GM04504 (cell line): ENCODE measurements around the gene SLK.
A peak's percentile ranks its signal among the peaks of the same experiment; 100 is the strongest.

ENCODE experiments used
- DNase-seq: peaks from one replicate; pipeline ENCODE4 v3.0.0-alpha.2; 2012; ENCODE audit warnings: low read depth

The SLK gene

DNA sequence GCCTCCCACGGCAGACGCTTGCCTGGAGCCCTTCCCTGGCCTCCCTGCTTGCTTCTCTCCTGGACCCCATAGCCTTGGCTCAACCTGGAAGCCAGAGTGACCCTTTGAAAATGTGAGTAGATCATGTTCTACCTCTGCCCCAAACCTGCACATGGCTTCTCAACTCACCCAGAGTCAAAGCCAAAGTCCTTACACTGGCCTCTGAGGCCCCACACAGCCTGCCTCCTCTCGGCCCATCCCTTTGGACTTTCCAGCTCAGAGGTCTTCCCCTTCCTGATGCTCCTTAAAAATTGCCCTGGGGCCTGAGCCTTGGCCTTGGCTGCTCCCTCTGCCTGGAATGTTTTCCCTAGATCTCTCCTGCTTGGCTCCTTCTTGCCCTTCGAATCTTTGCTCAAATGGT lies 86.3 kb downstream of the SLK start:
- DNase-seq, result no peak

GRCh38 chr10:104054430-104054829 lies 87.5 kb downstream of the SLK start:
- DNase-seq, result peak; percentile 56

DNA sequence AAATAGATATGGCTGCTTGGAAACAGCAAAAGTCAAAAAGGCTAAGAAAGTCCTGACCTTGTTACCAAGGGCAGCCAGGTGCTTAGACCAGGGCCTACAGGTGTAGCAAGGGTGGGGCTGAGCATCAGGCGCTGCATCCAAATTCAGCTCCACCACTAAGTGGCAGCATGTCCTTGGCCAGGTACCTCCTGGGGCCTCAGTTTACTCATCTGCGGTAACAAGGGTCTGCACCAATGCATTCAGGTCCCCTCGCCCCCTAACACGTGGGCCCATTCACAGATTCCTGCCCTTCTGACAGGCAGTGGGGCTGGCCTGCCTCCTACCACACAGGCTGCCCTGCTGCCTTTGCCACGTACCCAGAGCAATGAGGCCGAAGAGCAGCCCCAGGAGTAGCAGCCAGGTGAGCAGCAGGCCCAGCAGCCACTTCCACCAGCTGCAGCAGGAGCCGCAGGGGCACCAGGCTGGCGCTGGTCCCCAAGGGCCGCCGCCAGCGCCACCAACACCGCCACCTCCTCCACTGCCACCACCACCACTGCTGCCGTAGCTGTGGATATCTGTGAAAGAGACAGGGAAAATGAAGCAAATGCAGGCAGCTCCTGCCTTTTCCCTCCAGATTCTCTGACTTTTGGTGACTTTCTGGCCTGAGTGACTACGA lies 89.8 kb downstream of the SLK start:
- DNase-seq, result no peak

GRCh38 chr10:104057717-104058116 lies 90.8 kb downstream of the SLK start:
- DNase-seq, result no peak

DNA sequence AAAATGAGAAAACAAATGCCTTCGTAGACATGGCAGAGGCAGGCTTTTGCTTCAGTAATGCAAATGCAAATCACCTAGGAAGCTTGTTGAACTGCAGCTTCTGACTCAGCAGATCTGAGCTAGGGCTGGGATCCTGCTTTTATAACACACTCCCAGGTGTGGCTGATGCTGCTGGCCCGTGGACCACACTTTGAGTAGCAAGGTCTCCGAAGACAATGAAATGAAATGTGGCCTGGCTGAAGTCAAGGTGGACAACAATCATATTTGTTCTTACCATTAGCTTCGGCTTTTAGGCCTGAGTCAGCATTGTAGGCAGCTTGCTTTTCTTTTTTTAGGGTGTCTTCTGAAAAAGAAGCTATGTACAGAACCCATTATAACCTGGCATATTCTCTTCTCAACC lies 92.4 kb downstream of the SLK start:
- no peak for DNase-seq

DNA sequence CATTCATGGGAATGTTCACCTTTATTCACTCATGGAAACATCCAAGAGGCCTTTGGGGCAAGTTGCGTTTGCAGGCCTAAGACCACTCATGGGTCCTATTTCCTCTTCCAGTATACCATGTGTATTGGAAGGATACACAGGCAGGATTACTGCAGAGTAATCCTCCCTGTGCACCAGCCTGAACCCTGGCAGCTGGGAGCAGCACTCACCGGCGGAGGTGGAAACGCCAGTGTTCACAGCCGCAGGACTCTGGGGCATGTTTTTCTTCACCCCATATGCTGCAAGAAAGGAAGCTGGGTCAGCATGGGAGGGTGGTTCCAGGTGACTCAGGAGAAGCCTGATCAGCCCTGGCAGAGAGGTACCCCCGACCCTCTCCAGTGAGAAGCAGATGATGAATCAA lies 94.3 kb downstream of the SLK start:
- DNase-seq, result no peak

DNA sequence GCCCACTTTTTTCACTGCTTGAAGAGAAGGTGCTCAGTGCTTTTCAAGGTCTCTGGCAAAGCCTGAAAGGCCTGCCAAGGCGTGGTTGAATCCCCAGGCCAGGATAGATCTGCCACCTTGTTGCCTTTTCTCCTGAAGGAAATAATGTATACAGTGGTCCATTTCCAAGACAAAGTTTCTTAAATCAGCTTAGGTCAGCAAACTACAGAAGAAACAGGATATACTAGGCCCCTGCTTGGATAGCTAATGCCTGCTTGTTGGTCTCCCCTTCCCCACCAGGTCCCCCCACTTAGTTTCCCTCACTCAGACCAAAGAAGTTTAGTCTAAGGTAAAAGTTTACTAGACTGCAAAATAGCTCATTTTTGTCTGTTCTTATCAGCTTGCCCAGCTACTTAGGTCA lies 98.8 kb downstream of the SLK start:
- no peak for DNase-seq

DNA sequence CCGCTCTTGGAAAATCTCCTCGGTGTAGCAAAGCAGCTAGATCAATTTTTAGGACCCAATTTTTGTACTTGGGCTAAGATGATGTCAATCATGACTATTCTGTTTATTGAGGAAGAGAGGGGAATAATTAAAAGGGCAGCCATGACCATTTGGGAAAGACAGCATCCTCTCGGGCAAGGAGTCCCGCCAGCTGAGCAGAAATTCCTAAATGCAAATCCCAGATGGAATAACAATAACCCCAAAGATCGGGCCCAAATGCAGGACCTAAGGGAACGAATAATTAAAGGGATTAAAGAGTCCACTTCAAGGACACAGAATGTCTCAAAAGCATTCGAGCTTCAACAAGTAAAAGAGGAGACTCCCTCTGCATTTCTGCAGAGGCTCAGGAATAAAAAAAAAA lies 100.0 kb downstream of the SLK start:
- no peak for DNase-seq

DNA sequence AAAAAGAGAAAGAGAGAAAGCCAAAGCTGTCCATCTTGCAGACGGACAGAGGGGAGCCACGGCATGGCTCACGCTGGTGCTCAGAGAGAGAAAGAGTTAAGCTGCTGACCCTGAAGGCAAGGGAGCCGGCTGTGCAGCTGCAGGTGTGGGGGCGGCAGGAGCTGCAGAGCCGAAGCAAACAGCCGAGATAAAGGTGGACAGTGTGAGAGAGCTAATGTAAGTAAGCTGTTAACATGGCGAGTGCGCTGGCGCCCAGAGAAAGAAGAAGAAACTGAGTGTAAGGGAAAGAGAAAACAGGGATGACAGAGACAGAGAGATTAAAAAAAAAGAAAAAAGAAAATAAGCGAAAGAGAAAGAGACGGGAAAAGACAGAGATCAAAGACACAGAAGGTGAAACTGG lies 100.6 kb downstream of the SLK start:
- DNase-seq, result no peak

DNA sequence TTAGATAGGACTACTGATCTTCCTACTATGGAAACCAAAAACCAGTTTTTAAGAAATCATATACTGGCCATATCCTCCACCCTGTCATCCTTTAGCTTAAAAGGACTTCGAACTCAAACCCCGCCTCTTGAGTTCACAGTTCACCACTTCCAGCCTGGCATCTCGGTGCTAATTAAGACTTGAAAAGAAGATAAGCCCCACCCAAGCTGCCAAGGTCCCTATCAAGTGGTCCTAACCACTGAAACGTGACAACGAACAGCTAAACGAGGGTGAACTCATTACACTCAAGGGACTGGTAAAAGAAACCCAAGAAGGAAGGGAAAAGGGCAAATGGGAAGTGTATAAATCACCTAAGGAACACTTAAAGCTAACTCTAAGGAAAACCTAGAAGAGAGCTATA lies 102.7 kb downstream of the SLK start:
- DNase-seq, result no peak

GRCh38 chr10:104072786-104073185 lies 105.8 kb downstream of the SLK start:
- DNase-seq, result no peak

GRCh38 chr10:104074505-104074904 lies 107.6 kb downstream of the SLK start:
- no peak for DNase-seq

DNA sequence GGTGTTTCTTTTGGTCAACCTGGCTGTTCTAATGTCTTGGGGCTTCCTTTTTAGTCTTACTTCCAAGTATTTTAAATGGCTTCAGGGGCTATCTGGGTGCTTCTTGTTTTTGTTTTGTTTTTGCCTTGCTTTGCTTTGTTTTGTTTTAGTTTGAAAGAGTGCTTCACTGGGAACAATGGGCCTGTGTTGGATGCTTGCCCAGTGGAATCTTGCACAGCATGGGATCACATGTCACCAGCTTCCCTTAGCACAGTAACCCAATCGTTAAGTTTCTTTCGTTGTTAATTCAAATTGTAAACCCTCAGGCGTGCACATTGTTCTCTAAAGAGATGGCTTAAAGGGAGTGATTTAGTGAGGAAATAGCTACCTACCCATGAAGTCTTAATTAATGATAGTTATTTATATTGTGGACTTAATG lies 109.8 kb downstream of the SLK start:
- no peak for DNase-seq

GRCh38 chr10:104077247-104077646 lies 110.3 kb downstream of the SLK start:
- no peak for DNase-seq

DNA sequence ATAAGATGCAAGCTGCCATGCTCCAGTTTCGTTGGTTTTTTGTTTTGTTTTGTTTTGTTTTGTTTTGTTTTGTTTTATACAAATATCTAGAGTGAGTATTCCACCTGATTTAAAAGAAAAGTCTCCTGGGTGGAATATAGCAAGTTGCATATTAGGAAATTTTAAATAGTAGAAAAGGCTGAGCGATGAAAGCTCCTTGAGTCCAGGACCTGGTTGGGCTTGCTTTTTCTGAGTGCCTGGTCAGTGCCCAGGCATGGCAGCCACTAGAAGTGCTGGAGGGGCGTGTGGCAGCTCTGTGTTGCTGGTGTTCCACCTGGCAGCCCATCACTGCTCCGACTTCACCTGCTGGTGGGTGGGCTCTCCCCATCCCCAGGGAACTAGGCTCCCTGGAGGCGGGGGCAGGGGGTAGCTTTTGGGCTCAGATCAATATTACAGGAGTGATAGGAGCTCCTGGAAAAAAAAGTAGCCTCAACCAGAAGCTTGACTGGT lies 110.8 kb downstream of the SLK start:
- DNase-seq, result no peak
